NK-92 (cell line): Measurements from ENCODE around the gene ICA1.
"Not testable (repeated sequence)": the region's sequence is repeated elsewhere in the genome, so short reads cannot be mapped to it uniquely, and the experiment has no call there.

Experiments used
- DNase-seq: peaks from one replicate; lab custom pipeline; 2025; ENCODE audit not compliant: unreplicated experiment; lab: John Stamatoyannopoulos, UW

Gene ICA1

DNA sequence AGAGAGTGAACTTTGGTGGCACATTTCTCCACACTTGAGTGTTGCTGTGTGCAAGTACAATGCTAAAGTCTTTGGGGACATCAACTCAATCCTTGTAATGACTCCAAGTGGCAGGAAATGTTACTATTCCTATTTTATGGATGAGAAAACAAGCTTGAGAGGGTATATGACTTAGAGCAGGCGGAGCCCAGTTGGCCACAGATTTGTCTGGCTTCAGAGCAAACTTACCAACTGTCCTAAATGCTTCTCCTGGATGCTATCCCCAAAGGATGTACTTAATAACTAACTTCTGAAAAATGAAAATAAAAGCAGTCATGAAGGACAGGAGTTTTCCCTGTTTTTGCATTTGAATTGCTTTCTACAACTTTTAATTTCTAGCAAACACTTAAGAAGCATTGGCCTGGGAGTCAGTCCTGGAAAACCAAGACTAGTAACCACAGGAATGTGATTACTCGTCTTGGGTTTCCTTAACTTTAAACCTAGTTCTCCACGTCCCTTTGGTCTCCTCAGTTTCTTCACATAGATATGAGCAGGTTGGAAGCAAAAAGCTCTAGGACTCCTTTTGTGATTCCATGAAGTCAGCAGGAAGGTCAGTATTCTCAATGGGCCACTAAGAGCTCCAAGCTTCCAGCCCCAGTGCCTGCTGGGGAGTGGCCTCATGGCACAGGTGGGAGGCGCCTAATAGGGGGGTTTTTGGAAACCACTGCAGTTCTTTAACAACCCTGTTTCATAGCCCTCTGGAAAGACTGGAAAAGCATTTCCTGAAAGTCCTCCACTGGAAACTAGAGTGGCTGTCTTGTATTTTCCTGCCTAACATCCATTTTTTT lies 152.6 kb downstream of the ICA1 start:
- no peak for DNase-seq

DNA sequence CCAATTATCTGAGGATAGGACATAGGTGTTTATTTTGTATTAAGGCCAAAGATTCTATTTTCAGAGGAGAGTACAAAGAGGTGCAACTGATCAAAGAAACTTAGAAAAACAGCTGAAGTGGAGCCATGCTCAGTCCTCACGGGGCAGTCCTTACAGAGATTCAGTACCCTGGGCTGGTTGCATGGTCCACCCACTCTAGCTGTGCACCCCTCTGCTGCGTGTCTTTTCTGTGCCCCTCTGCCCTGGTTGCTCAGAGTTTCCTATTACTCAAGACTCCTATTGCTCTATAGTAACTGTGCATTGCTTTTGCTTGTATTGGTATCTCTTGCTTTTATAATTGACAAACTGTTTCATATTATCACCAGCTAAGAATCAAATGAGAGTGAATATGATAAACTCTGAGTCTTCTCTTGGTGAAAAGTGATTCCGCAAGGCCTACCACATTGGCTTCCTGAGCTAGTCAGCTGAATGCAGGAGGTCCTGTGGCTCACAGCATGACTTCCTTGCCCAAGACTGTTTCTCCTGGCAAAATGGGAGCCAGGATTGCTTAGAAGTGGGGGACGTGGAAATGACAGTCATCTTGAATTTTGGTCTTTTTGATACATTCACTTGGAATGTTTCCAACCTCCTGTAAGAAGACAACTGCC lies 156.4 kb downstream of the ICA1 start:
- DNase-seq, result no peak

DNA sequence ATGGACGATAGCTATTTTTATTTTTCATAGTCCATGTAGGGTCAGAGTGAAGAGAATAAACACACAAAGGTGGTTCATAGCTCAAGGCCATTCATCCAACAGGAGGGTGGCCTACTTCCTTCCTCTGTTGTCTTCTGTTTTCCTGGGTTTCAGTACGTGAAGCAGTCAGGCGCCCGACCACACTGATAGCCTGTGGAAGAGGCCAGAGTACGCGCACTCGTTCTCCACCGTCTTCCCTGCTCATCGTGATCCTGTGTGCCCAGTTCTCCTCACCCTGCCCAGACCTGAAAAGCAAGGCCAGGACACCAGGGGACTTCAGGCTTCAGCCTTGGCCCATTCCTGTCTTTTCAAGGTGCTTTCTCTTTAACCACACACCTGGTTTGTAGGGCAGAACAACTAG lies 158.7 kb downstream of the ICA1 start:
- DNase-seq, result no peak

DNA sequence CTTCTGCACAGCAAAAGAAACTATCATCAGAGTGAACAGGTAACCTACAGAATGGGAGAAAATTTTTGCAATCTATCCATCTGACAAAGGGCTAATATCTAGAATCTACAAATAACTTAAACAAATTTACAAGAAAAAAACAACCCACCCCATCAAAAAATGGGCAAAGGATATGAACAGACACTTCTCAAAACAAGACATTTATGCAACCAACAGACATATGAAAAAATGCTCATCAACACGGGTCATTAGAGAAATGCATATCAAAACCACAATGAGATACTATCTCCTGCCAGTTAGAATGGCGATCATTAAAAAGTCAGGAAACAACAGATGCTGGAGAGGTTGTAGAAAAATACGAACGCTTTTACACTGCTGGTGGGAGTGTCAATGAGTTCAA lies 160.7 kb downstream of the ICA1 start:
- DNase-seq, result not testable (repeated sequence)

DNA sequence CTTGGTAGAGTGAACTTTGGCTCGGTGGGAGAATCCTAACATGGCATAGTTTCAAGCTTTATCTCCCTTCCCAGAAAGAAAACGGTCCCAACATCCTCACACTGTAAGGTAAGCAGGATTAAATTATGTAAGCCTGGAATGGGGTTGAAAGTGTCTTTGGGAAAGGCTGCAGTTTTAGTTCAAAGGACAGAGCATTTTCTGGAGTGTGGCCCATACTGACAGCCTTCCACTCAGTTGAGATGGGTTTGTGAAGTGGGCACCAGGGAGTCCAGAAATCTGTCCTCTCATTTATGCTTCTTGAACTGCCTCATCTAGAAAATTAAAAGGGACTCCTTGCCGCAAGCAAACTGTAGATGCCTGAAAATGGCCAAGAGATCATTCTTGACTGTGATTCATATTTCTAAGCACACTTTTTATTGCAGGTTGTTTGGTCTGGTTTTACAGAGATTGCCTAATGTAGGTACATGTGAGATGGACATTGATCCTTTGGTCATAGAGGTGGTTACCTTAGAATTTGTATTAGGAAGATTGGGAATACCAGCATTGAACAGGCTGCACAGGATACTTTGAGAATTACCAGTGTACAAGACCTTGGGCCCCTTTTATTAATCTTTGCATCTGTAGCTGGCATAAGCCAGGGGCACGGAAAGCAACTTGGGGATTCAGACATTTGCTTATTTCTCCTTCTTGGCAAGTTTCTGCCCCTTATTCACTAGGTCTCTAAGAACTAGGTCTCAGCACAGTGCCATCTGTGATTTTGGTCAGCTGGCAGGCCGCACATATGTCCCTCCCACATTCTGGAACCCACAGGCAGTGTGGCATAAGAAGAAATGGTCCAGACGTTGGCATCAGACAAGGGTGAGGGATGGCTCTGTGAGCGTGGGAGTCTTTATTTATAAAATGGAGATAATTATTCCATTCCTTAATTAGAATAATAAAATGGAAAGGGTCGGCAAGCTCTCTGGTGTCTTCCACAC lies 167.5 kb downstream of the ICA1 start:
- no peak for DNase-seq

DNA sequence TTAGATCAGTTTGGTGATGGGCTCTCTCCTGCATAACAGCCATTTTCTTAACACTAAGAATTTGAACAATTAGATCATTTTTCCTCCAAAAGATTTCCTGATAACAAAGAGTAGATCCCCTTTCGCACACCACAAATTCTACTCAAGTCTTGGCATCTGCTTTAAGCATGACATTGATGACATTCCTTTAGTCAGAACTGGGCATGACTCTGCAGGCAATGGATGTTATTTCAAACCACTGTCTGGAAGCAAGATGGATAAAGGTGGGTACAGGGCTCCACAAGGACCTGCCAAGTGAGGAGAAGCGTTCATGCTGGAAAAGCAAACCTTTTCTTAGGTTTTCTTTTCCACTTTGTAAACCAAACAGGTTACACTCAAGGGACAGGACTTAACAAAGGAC lies 169.8 kb downstream of the ICA1 start:
- DNase-seq, result no peak

DNA sequence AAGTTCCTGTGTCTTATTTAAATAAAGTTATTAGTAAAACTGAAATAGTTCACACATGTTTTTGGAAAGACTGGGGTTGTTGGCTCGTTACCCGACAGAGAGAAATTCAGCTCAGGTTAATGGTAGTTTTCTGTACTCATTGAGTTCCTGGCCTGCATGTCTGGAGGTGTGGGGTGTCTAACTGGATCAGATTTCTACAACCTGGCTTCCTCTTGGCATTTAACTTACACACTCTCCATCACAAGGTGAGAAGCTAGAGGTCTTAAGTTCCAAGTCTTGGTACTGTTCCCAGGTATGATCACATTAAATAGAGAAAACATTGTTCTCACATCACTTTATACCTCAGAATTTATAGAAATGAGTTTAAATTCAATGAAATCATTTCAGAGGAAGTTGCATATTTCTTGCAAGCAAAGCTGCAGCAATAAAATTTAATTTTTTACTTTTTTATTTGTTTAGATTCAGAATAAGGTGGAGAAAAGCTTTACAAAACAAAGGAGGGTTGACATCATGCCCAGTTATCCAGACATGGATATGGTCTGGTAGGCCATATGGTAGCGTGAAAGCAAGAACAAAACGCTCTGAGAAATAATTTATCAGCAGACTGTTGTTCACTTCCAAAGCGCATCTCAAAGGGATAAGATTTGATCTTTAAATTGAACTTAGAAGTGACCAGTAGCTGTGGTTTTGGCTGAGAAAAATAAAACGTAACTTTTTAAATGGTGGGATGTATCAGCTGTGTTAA lies 172.8 kb downstream of the ICA1 start:
- DNase-seq, result no peak

DNA sequence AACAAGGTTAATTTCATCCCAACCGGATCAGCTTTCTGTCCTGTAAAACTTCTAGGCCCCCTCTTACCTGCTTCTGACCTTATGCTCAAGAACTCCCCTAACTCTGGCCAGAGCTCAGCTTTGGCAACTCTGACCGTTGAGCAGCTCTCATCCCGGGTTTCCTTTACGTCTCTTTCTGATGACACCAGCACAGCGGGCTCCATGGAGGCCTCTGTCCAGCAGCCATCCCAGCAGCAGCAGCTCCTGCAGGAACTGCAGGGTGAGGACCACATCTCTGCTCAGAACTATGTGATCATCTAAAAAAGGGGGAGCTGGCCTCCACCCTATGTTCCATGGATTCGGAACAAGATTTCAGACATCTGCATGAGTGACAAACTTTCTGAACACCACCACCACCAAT lies 175.7 kb downstream of the ICA1 start:
- no peak for DNase-seq

DNA sequence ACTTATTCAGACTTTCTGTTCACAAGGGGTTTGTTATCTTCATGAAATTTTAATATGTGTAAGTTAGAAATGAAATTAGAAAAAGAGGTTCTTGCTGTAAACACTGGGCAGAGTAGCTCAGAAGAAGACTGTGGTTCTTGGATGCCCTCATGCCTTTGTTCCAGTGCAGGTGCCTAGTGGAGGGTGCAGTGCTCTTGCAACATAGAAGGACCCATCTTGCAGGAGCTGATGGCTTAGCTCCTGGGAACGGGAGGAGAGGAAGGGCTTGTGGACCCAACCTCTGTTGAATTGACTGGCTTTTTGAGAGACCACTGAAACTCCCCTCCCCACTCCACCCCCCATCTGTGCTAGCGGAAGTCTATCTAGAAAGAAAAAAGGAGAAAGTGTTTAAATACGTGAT lies 176.5 kb downstream of the ICA1 start:
- DNase-seq, result no peak

DNA sequence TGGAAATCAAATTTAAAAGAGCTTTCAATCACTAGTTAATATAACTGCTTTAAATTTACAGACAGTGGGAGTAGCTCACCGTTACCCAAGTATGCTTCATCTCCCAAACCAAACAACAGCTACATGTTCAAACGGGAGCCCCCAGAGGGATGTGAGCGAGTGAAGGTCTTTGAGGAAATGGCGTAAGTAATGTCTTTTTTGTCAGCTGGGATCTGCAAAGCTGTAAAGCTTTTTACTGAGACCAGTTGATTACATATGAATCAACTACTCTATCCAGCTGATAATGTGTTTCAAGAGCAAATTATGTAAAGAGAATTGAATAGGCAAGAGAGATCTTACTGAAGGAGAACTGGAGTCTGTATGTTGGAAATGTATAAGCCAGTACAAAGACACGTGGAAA lies 177.1 kb downstream of the ICA1 start:
- DNase-seq, result no peak

DNA sequence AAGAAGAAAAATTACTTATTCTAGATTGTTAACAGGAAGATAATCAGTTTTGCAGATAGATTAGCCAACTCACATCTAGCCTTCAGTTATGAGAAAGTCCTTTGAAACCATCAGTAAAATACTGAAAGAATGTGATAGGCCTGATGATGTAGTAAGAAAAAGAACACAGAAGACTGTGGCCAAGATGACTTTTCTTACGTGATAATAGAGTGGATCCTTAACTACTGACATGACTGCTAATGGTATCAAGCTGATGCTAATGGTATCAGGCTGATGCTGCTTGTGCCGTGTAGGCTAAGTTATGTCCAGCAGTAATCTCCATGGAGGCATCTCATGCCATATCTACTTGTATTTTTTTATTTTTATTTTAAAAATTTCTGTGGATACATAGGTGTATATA lies 179.2 kb downstream of the ICA1 start:
- no peak for DNase-seq

DNA sequence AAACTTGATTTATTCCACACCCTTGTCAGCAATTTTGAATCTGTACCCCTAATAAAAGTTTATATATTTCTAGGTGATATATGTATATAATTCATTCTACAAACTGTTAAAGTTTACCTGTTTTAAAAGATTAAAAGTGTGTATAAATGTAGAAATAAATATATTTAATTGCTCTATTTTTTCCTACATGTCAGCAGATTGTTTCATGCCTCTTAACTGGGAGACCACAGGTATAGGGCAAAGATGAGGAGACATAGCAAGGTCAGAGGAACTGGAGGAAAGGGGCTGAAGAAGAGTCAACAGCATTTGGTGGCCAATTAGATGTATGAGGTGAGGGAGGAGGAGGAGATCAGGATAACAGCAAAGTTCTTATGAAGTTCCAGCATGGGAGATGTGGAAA lies 183.5 kb downstream of the ICA1 start:
- DNase-seq, result no peak

DNA sequence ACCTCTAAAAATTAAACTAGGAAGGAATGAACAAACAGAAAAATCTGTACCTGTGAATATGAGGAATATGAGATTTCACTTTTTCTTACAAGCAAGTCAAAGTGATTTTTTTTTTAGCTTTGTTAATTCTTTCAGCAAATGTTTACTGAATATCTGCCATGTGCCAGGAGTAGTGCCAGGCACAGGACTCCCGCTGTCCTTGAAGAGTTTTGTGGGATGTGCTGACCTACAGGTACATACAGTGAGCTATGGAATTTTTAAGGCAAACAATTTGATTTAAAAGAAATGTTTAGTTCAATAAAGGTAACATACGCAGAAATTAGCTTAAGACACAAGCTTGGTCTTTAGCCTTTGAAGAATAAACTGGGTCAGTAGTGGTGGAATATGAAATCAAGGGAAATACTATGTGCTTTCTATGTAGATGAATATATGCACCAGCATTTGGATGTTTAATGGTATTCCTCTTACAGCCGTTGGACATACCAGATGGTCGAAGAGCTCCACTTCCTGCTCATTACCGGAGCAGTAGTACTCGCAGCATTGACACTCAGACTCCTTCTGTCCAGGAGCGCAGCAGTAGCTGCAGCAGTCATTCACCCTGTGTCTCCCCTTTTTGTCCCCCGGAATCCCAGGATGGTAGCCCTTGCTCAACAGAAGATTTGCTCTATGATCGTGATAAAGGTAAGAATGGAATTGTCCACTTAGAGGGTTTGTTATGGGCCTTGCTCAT lies 191.4 kb downstream of the ICA1 start:
- no peak for DNase-seq

DNA sequence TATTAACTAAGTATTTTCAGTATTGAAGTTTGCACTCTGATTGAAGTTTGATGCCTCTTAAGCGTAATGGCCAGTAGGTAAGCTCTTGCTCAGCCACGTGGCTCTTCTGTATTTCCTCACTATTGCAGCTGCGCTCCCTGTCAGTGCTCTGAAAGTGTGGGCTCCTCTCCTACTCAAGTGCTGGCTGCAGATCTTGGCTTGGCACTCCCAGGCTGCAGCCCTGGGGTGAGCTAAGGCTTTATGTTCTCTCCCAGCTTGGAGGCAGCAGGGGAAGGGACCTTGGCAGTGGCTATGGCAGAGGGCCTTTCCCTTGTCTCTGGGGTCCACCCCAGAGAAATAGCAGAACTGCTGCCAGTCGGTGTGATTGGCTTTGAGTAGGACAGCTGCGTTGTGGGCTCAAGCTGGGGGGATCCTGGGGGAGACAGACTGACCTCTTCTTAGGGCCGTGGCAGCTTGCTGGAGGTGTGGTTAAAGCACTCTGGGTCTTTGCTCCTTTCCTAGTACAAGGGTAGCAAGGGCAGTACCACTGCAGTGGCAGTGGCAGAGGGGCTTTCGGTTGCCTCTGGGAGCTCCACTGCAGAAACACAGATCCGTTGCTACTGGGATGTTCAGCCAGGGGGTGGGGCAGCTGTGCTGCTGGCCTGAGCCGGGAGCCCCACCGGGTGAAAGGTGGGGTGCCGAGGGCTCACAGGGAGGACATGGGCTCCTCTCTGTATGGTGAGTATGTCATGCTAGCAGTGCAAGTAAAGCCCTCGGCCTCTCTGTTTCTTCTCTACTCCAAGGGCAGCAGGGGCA lies 192.9 kb downstream of the ICA1 start:
- no peak for DNase-seq

DNA sequence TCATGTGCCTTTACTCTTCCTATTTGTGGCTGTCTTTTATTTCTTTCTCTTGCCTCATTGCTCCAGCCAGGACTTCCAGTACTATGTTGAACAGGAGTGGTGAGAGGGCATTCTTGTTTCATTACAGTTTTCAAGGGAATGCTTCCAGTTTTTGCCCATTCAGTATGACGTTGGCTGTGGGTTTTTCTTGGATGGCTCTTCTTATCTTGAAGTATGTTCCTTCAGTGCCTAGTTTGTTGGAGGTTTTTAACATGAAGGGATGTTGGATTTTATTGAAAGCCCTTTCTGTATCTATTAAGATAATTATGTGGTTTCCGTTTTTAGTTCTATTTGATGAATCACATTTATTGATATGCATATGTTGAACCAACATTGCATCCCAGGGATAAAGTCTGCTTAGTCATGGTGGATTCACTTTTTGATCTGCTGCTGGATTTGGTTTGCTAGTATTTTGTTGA lies 196.6 kb downstream of the ICA1 start:
- no peak for DNase-seq

DNA sequence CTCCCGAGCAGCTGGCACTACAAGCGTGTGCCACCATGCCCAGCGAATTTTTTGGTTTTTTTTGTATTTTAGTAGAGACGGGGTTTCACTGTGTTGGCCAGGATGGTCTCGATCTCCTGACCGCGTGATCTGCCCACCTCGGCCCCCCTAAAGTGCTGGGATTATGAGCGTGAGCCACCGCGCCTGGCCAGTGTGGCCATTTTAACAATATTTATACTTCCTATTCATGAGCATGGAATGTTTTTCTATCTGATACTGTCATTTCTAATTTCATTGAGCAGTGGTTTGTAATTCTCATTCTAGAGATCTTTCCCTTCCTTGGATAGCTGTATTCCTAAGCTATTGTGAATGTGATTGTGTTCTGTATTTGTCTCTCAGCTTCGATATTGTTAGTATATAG lies 197.1 kb downstream of the ICA1 start:
- DNase-seq, result no peak

DNA sequence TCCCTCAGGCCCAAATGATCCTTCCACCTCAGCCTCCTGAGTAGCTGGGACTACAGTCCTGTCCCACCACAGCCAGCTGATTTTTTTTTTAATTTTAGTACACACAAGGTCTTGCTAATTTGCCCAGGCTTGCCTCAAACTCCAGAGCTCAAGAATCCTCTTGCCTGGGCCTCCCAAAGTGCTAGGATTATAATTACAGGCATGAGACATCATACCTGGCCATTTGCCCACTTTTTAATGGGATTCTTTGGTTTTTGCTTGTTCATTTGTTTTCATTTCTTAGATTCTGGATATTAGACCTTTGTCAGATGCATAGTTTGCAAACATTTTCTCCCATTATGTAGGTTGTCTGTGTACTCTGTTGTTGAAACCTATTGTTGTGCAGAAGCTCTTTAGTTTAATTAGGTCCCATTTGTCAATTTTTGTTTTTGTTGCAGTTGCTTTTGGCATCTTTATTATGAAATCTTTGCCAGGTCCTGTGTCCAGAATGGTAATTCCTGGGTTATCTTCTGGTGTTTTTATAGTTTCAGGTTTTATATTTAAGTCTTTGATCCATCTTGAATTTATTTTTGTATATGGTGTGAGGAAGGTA lies 198.2 kb downstream of the ICA1 start:
- no peak for DNase-seq

DNA sequence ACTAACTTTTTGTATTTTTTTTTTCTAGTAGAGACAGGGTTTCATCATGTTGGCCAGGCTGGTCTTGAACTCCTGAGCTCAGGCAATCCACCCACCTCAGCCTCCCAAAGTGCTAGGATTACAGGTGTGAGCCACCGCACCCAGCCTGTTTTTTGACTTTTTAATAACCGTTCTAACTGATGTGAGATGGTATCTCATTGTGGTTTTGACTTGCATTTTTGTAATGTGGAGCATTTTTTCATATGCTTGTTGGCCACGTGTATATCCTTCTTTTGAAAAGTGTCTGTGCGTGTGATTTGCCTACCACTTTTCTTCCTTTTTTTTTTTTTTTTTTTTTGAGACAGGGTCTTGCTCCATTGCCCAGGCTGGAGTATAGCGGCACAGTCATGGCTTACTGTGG lies 198.7 kb downstream of the ICA1 start:
- DNase-seq, result not testable (repeated sequence)
